Heart left ventricle (tissue), 13 donors: ENCODE results near the gene ANXA4.
"Not testable (repeated sequence)": the region's sequence is repeated elsewhere in the genome, so short reads cannot be mapped to it uniquely, and the experiment has no call there.

Experiments
- POLR2A ChIP-seq, 2 donors: fragments of 450-650 bp; IDR thresholded peaks; one replicate each; pipeline ENCODE4 v1.6.1; 2017; ENCODE audit warnings: antibody characterized with exemption in 2 of 2, mild to moderate bottlenecking in 2 of 2, moderate library complexity in 2 of 2
- TF ChIP-seq, protein P1 (sequence below), 12 donors: fragments of 200-600 bp; sonication (generic) in 4 of 12; IDR thresholded peaks; one replicate each; pipeline versions ENCODE4 v1.5.0 to v1.8.0; 2018 to 2022; ENCODE audit warnings: antibody characterized with exemption in 12 of 12, mild to moderate bottlenecking in 5 of 12
- donor health status: ischemic (EF 13 %, LVEDD 7.1; RV severe dilation, severe dysfunction).
- donor health status: DM: no; HTN: yes; CAD: no.
- donor health status: DM: no; HTN: no; CAD: no.
- donor health status: ischemic (EF 25% LVEDD 6.9; RV normal size, moderate dysfunction).
- donor health status: ischemic (EF 25% LVEDD 5.7; RV mildly dilated, moderate dysfunction).
- donor health status: ischemic (EF 35%, LVEDD 5.7; RV mildly dilated, moderate dysfunction).
- donor health status: nonischemic (EF 11% LVEDD 7.7; RV severe dilation, severe dysfunction).
- donor health status: DM: yes; HTN: yes; CAD: no.
- donor health status: PGD.
- donor health status: ischemic (EF 29% LVEDD 5.4; RV normal size, mild dysfunction).
- donor health status: nonischemic (EF 23%, LVEDD 6.1; RV moderate dilation, normal function).

DNA sequence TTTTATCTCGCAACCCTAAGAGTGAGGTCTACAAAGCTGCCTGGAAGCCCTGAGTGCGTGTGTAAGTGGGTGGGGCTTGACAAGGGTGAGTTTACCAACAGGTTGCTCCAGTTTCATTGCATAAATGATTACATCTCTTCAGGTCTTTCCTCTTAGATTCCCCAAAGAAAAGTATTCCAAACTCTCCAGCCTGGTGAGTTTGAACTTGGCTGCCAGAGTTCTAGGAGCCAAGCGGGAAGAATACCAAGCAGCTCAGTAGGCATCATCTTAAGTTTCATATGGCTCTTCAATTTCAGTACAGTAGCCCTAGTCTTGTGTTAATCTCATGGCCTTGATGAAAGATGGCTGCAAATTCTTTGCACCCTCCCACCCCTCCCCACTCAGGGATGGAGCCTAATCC is 3.8 kb upstream of the ANXA4 start:
- TF ChIP-seq, protein P1, sequence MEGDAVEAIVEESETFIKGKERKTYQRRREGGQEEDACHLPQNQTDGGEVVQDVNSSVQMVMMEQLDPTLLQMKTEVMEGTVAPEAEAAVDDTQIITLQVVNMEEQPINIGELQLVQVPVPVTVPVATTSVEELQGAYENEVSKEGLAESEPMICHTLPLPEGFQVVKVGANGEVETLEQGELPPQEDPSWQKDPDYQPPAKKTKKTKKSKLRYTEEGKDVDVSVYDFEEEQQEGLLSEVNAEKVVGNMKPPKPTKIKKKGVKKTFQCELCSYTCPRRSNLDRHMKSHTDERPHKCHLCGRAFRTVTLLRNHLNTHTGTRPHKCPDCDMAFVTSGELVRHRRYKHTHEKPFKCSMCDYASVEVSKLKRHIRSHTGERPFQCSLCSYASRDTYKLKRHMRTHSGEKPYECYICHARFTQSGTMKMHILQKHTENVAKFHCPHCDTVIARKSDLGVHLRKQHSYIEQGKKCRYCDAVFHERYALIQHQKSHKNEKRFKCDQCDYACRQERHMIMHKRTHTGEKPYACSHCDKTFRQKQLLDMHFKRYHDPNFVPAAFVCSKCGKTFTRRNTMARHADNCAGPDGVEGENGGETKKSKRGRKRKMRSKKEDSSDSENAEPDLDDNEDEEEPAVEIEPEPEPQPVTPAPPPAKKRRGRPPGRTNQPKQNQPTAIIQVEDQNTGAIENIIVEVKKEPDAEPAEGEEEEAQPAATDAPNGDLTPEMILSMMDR (IDR thresholded peaks at IDR 0.05): not testable (repeated sequence)
- TF ChIP-seq POLR2A (IDR thresholded peaks at IDR 0.05): not testable (repeated sequence)
